Psoas muscle (tissue), 8 donors: ENCODE results near the gene P4HB. TPM values are rescaled to one million over a fixed set of nuclear protein-coding genes. Genes with fewer than 3 reads are reported as not detected.

Experiments
- ATAC-seq, 4 donors: fragments of 200-7000 bp; cut with Tn5 transposase; one replicate each; pipeline ENCODE4 v1.9.1; 2020; ENCODE audit warnings: moderate library complexity in 3 of 4, mild to moderate bottlenecking in 2 of 4
- DNase-seq, 2 donors: peaks; one replicate each; pipeline ENCODE4 v3.0.0-alpha.2; 2020
- H3K27ac ChIP-seq: fragments of 200-600 bp; one replicate; pipeline ENCODE4 v1.8.0; 2022
- H3K27me3 ChIP-seq, 3 donors: fragments of 200-600 bp in 1 of 3; one replicate each; pipeline versions ENCODE4 v1.6.1 to v1.8.0; 2013 to 2022; ENCODE audit warnings: low read length in 2 of 3, mild to moderate bottlenecking in 2 of 3, moderate library complexity in 1 of 3; ENCODE audit not compliant: insufficient read depth in 3 of 3
- H3K36me3 ChIP-seq, 2 donors: fragments of 200-600 bp in 1 of 2; one replicate each; pipeline versions ENCODE4 v1.6.1 to v1.8.0; 2013 to 2022; ENCODE audit warnings: low read depth in 1 of 2, mild to moderate bottlenecking in 1 of 2, moderate library complexity in 1 of 2; ENCODE audit not compliant: insufficient read depth in 1 of 2
- H3K4me1 ChIP-seq: fragments of 200-600 bp; one replicate; pipeline ENCODE4 v1.8.0; 2022
- H3K4me3 ChIP-seq: fragments of 200-600 bp; one replicate; pipeline ENCODE4 v1.8.0; 2022; ENCODE audit warnings: mild to moderate bottlenecking
- H3K9me3 ChIP-seq: fragments of 200-600 bp; one replicate; pipeline ENCODE4 v1.8.0; 2022
- CTCF ChIP-seq: fragments of 200-600 bp; IDR thresholded peaks from one replicate; pipeline ENCODE4 v1.8.0; 2022; ENCODE audit warnings: antibody characterized with exemption
- WGBS, 3 donors: extraction: QIAGEN DNeasy Blood & Tissue Kit; methylation state at CpG; one replicate each; pipeline versions ENCODE4 v1.1.6 to v1.1.7; 2013; 5-methylcytosine and 5-hydroxymethylcytosine counted together
- intact Hi-C, 2 donors: fragments of 100-400 bp; cut with DNase I; formaldehyde crosslinking; loops; one replicate each; pipeline versions ENCODE4 v1.11.0 to v1.14.2; 2022
- polyA plus RNA-seq, 3 donors: library from polyadenylated mRNA; stranded (reverse); fragments of 200-250 nt; gene quantifications; one replicate each; pipeline ENCODE4 v1.2.3, GENCODE V29; 2013
- total RNA-seq, 4 donors: library from RNA; stranded (reverse); fragmentation: NEBNext Ultra II Directional in 2 of 4; extraction: Animal tissue kit (Norgen Biotek cat#: 25700) in 2 of 4; gene quantifications; one replicate each; pipeline versions ENCODE4 v1.2.1 to v1.2.4, GENCODE V29; 2021 to 2023
- donor health status: healthy with polysubstance abuse.
- donor health status: DM: no; HTN: no; CAD: no; lungs with moderate emphysema.
- donor health status: Bipolar disorder and iron deficiency.
- donor health status: healthy.
- donor health status: DM: yes; HTN: yes; CAD: no.
- donor health status: DM: no; HTN: no; CAD: no.
- donor health status: DM: no; HTN: no; CAD: no.
- donor health status: DM: yes; HTN: yes; CAD: no.

P4HB gene
- total and polyA plus RNA-seq, 7 donors = 236 to 384 (median 267) TPM

DNA sequence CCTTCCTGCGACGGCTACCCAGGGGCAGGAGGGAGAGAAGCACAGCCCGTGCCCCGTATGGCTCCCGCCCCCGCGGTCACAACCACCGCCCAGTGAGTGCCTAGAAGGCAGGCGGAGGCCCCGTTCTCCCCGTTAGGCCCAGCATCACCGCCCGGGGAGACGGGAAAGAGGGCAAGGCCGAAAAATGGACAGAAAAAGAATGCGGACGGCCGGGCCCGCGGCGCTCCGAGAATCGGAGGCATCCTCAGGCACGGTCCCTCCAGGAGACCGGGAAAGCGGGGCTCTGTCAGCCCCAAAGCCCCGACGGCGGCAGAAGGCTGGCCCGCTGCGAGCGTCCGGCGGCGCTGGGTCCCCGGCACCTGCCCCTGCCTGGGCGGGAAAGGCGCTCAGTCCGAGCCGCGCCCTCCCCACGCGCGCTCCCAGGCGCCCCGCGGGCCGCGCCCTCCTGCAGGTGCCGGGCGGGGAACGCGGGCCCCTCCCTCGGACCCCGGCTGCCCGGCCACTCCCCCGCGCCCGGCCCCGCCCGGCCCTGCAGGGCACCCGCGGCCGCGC lies 27.7 kb downstream of the P4HB start:
- intact Hi-C loops = no loop called here
- Histone ChIP-seq H3K4me3 (peak overlapping the region; percentile 85), H3K27ac (peak overlapping the region; percentile 96), H3K27me3 (no peaks in the 10 kb centered on the region), H3K4me1 (peaks cover 18% of the 10 kb centered on the region), H3K36me3 (peaks cover 0 to 9% of the 10 kb centered on the region in 2 donors), H3K9me3 (no peaks in the 10 kb centered on the region)
- TF ChIP-seq CTCF = no peak
- DNase-seq = peak in 1 of 2 donors; percentile 72
- peak in 1 of 4 donors; percentile 0 for ATAC-seq
- 1 to 4% (median 2%) methylated on average over 31 to 62 of the region's 65 CpGs for WGBS, 3 donors

DNA sequence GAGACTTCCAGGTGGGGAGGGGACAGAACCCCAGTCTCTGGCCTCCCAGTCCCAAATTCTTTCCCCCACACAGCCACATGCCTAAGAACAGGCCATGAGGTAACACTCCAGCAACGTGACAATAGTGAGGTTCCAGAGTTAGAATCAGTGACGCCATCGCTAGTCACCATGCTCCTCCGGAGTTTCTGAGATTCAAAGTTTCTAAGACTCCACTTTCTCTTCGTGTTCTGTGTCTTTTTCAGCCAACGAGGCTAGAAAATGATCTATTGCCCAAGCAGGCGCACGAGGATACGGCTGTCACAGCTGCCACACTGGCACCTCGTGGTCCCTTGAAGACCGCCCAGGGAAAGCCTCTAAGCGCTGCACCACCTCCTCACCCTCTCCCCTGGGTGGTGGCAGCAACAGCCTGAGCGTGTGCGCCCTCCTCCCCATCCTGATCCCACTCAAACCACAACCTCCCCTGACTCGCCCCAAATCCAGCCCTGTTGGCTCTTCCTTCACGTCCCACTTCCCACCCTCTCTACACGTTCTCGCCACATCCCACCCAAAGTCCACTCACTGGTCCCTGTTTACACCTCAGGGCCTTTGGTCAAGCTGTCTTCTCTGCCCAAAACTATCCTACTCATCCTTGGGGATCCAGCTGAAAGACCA lies 28.3 kb downstream of the P4HB start:
- no peak for TF ChIP-seq CTCF
- ATAC-seq = peak; percentile 5 to 28 (median 20)
- intact Hi-C loops = no loop called here
- WGBS, 3 donors = 9 to 27% (median 13%) methylated on average over 18 of the region's 18 CpGs
- Histone ChIP-seq H3K36me3 (peaks cover 0 to 9% of the 10 kb centered on the region in 2 donors), H3K4me1 (peaks cover 15% of the 10 kb centered on the region), H3K27ac (peak overlapping the region; percentile 96), H3K27me3 (no peaks in the 10 kb centered on the region), H3K4me3 (peak overlapping the region; percentile 85), H3K9me3 (no peaks in the 10 kb centered on the region)
- DNase-seq = peak in 1 of 2 donors; percentile 78

- TF ChIP-seq CTCF = no peak
- DNase-seq (no peak), ATAC-seq (peak in 1 of 4 donors; percentile 0)
- Histone ChIP-seq H3K27ac (peak overlapping the region; percentile 96), H3K27me3 (no peaks in the 10 kb centered on the region), H3K4me1 (peaks cover 13% of the 10 kb centered on the region), H3K36me3 (peaks cover 0 to 9% of the 10 kb centered on the region in 2 donors), H3K9me3 (no peaks in the 10 kb centered on the region), H3K4me3 (peak overlapping the region; percentile 85)
- WGBS, 3 donors = 39 to 75% (median 59%) methylated on average over 7 of the region's 7 CpGs
- intact Hi-C loops = no loop called here
Measured at GRCh38 chr17:81831563-81831956, 28.8 kb downstream of the P4HB start.

DNA sequence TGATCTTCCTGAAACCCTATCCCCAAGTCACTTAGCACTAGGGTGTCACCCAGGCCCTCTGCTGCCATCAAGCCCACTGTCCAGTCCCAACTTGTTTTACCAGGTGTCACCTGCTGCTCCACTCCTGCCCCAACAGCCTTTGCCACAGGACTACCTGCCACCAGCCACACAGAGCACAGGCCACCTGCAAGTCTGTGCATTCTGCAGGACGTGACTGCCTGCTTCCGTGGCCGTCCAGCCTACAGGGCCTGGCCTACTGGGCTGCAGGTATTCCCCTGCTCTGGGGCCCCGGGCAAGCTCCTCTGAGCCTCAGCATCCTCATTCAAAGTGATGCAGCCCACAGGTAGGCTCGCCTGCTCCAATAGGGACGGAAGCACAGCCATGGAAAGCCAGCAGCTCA lies 30.5 kb downstream of the P4HB start:
- intact Hi-C loops = no loop called here

More for the DNA sequence above, 30.5 kb downstream of the P4HB start:
- Histone ChIP-seq H3K36me3 (peaks cover 0 to 9% of the 10 kb centered on the region in 2 donors), H3K4me3 (no peak overlapping the region), H3K27me3 (no peaks in the 10 kb centered on the region), H3K9me3 (no peaks in the 10 kb centered on the region), H3K27ac (peak overlapping the region; percentile 96), H3K4me1 (peaks cover 4% of the 10 kb centered on the region)
- ATAC-seq (peak in 1 of 4 donors; percentile 1), DNase-seq (no peak)
- 58 to 82% (median 62%) methylated on average over 6 of the region's 6 CpGs for WGBS, 3 donors
- no peak for TF ChIP-seq CTCF
